Keratinocyte (primary cell): Measurements from ENCODE around the gene NUBP2. TPM values are rescaled to one million over a fixed set of nuclear protein-coding genes. Genes with fewer than 3 reads are reported as not detected.
A peak's percentile ranks its signal among the peaks of the same experiment; 100 is the strongest.

Source experiments
- DNase-seq: peaks from one replicate; pipeline ENCODE4 v3.0.0-alpha.2; 2011; ENCODE audit warnings: low read depth, missing footprints, low spot score
- FAIRE-seq: peaks from 2 replicates; lab custom pipeline; 2011; peaks lifted over from hg19 to GRCh38; lab: Jason Lieb, UNC
- H2AFZ ChIP-seq: 2 replicates; pipeline ENCODE4 v1.6.0; 2012; ENCODE audit warnings: low read length, control low read depth, inconsistent platforms; ENCODE audit not compliant: control insufficient read depth
- H3K27ac ChIP-seq: 2 replicates; pipeline ENCODE4 v1.5.1; 2011; ENCODE audit warnings: low read length; ENCODE audit not compliant: control insufficient read depth, insufficient read depth
- H3K27me3 ChIP-seq: 3 replicates; pipeline ENCODE4 v1.6.0; 2011; ENCODE audit warnings: low read length; ENCODE audit not compliant: control insufficient read depth, insufficient read depth; ENCODE audit errors: extremely low read depth
- H3K36me3 ChIP-seq, 2 experiments: 2 replicates in 1 of 2; 3 replicates in 1 of 2; pipeline ENCODE4 v1.5.1; 2011; ENCODE audit warnings: low read length in 2 of 2, mild to moderate bottlenecking in 1 of 2; ENCODE audit not compliant: control insufficient read depth in 2 of 2, insufficient read depth in 2 of 2; ENCODE audit errors: extremely low read depth in 1 of 2
- H3K4me1 ChIP-seq: 3 replicates; pipeline ENCODE4 v1.5.1; 2011; ENCODE audit warnings: low read length; ENCODE audit not compliant: control insufficient read depth, insufficient read depth; ENCODE audit errors: extremely low read depth
- H3K4me2 ChIP-seq: 3 replicates; pipeline ENCODE4 v1.6.0; 2011; ENCODE audit warnings: low read depth, low read length; ENCODE audit not compliant: control insufficient read depth, insufficient read depth; ENCODE audit errors: extremely low read depth
- H3K4me3 ChIP-seq, 3 experiments: fragments of 200-600 bp in 1 of 3; sonication (generic) in 1 of 3; 2 replicates in 2 of 3; 3 replicates in 1 of 3; pipeline ENCODE4 v1.5.1; 2011 to 2016; ENCODE audit warnings: low read length in 3 of 3, mild to moderate bottlenecking in 3 of 3, control low read depth in 2 of 3, inconsistent platforms in 1 of 3, low read depth in 1 of 3, mixed read lengths in 1 of 3, mixed run types in 1 of 3, moderate library complexity in 1 of 3; ENCODE audit not compliant: control insufficient read depth in 2 of 3, insufficient read depth in 2 of 3; ENCODE audit errors: extremely low read depth in 1 of 3
- H3K79me2 ChIP-seq: 2 replicates; pipeline ENCODE4 v1.6.0; 2012; ENCODE audit warnings: low read length; ENCODE audit not compliant: control insufficient read depth, insufficient read depth
- H3K9ac ChIP-seq: 3 replicates; pipeline ENCODE4 v1.6.0; 2011; ENCODE audit warnings: low read length; ENCODE audit not compliant: control insufficient read depth, insufficient read depth; ENCODE audit errors: extremely low read depth
- H3K9me1 ChIP-seq: 3 replicates; pipeline ENCODE4 v1.6.0; 2011; ENCODE audit warnings: low read length; ENCODE audit not compliant: control insufficient read depth, insufficient read depth; ENCODE audit errors: extremely low read depth
- H3K9me3 ChIP-seq: 2 replicates; pipeline ENCODE4 v1.5.1; 2012; ENCODE audit warnings: low read depth, low read length; ENCODE audit not compliant: control insufficient read depth
- H4K20me1 ChIP-seq: 3 replicates; pipeline ENCODE4 v1.6.0; 2011; ENCODE audit warnings: low read length; ENCODE audit not compliant: control insufficient read depth, insufficient read depth; ENCODE audit errors: extremely low read depth
- CTCF ChIP-seq, 3 experiments: IDR thresholded peaks in 1 of 3; conservative IDR thresholded peaks in 1 of 3; optimal IDR thresholded peaks in 1 of 3; 2 replicates in 2 of 3; 3 replicates in 1 of 3; pipeline versions ENCODE3 to v1.5.1; 2011; ENCODE audit warnings: low read length in 3 of 3, mild to moderate bottlenecking in 3 of 3, moderate library complexity in 2 of 3, control low read depth in 1 of 3, inconsistent platforms in 1 of 3; ENCODE audit not compliant: insufficient read depth in 2 of 3; ENCODE audit errors: extremely low read depth in 1 of 3
- EZH2 ChIP-seq: IDR thresholded peaks from one replicate; pipeline ENCODE4 v1.6.1; 2012; ENCODE audit warnings: inconsistent platforms, mild to moderate bottlenecking, low read length, moderate library complexity
- dilution Hi-C: fragments of 300-500 bp; cut with MboI; formaldehyde crosslinking; loops from one replicate; pipeline ENCODE4 v1.7.0; 2020; ENCODE audit warnings: low sequenced_read_pairs; ENCODE audit not compliant: extremely low pct_ligation_motif_present
- polyA plus RNA-seq, 5 experiments: library from polyadenylated mRNA; depleted of rRNA in 3 of 5; stranded (reverse) in 3 of 5; stranded (forward) in 1 of 5; unstranded in 1 of 5; fragments of >200 nt; gene quantifications; 1 replicate in 1 of 5; 2 replicates in 3 of 5; 3 replicates in 1 of 5; pipeline versions ENCODE4 v1.2.1 to v1.2.3, GENCODE V29; 2011 to 2012; ENCODE audit warnings: missing spikeins in 2 of 5, low read depth in 1 of 5, low replicate concordance in 1 of 5

The NUBP2 gene
- polyA plus RNA-seq, 1 donor (not counting 4 experiments of a cell fraction or from before 2014, with no cell fraction given) = 24.4 TPM

GRCh38 chr16:1812732-1813163 lies 30.0 kb downstream of the NUBP2 start:
- Histone ChIP-seq H2AFZ (no peak overlapping the region), H3K9me1 (no peaks in the 10 kb centered on the region), H3K4me2 (no peak overlapping the region), H3K9ac (no peak overlapping the region), H3K4me1 (no peaks in the 10 kb centered on the region), H3K27ac (no peak overlapping the region), H4K20me1 (no peaks in the 10 kb centered on the region), H3K36me3 (peaks cover 0 to 13% of the 10 kb centered on the region in 2 experiments), H3K27me3 (no peaks in the 10 kb centered on the region), H3K79me2 (no peaks in the 10 kb centered on the region), H3K4me3 (no peak overlapping the region), H3K9me3 (no peaks in the 10 kb centered on the region)
- FAIRE-seq = no peak
- no peak for DNase-seq
- dilution Hi-C loops = no loop called here
- TF ChIP-seq CTCF (optimal IDR thresholded peaks at IDR 0.05 in 1 of 3, IDR thresholded peaks at IDR 0.05 in 1 of 3, conservative IDR thresholded peaks at IDR 0.05 in 1 of 3; ENCODE audit: extremely low read depth in 1 of 3, insufficient read depth in 2 of 3, low read length in 3 of 3) = peak; percentile 61 to 80 (median 73)
- no peak for TF ChIP-seq EZH2

- no peak for DNase-seq
- peaks cover 0 to 14% of the 10 kb centered on the region in 2 experiments for H3K36me3 ChIP-seq
- no peak for FAIRE-seq
- H4K20me1 ChIP-seq = no peaks in the 10 kb centered on the region
- no peaks in the 10 kb centered on the region for H3K4me1 ChIP-seq
- H3K9me3 ChIP-seq = no peaks in the 10 kb centered on the region
- dilution Hi-C loops = no loop called here
- H3K27ac ChIP-seq = no peak overlapping the region
- no peaks in the 10 kb centered on the region for H3K79me2 ChIP-seq
- no peaks in the 10 kb centered on the region for H3K9me1 ChIP-seq
- H2AFZ ChIP-seq = no peak overlapping the region
- H3K27me3 ChIP-seq = no peaks in the 10 kb centered on the region
- H3K4me2 ChIP-seq = no peak overlapping the region
- no peak overlapping the region for H3K9ac ChIP-seq
- H3K4me3 ChIP-seq = no peak overlapping the region
- TF ChIP-seq CTCF (optimal IDR thresholded peaks at IDR 0.05 in 1 of 3, IDR thresholded peaks at IDR 0.05 in 1 of 3, conservative IDR thresholded peaks at IDR 0.05 in 1 of 3; ENCODE audit: extremely low read depth in 1 of 3, insufficient read depth in 2 of 3, low read length in 3 of 3) (no peak), EZH2 (no peak)
These were observed 32.7 kb downstream of the NUBP2 start for GRCh38 chr16:1815461-1815860.
